HG02571 (cell line): Measurements from ENCODE around the gene MAPKBP1.
"Not testable (repeated sequence)": the region's sequence is repeated elsewhere in the genome, so short reads cannot be mapped to it uniquely, and the experiment has no call there.

Experiments used
- ATAC-seq: cut with Tn5 transposase; IDR thresholded peaks from one replicate; pipeline ENCODE4 v1.9.1; 2021; ENCODE audit warnings: mild to moderate bottlenecking, moderate library complexity; ENCODE audit not compliant: unreplicated experiment

The MAPKBP1 gene, protein sequence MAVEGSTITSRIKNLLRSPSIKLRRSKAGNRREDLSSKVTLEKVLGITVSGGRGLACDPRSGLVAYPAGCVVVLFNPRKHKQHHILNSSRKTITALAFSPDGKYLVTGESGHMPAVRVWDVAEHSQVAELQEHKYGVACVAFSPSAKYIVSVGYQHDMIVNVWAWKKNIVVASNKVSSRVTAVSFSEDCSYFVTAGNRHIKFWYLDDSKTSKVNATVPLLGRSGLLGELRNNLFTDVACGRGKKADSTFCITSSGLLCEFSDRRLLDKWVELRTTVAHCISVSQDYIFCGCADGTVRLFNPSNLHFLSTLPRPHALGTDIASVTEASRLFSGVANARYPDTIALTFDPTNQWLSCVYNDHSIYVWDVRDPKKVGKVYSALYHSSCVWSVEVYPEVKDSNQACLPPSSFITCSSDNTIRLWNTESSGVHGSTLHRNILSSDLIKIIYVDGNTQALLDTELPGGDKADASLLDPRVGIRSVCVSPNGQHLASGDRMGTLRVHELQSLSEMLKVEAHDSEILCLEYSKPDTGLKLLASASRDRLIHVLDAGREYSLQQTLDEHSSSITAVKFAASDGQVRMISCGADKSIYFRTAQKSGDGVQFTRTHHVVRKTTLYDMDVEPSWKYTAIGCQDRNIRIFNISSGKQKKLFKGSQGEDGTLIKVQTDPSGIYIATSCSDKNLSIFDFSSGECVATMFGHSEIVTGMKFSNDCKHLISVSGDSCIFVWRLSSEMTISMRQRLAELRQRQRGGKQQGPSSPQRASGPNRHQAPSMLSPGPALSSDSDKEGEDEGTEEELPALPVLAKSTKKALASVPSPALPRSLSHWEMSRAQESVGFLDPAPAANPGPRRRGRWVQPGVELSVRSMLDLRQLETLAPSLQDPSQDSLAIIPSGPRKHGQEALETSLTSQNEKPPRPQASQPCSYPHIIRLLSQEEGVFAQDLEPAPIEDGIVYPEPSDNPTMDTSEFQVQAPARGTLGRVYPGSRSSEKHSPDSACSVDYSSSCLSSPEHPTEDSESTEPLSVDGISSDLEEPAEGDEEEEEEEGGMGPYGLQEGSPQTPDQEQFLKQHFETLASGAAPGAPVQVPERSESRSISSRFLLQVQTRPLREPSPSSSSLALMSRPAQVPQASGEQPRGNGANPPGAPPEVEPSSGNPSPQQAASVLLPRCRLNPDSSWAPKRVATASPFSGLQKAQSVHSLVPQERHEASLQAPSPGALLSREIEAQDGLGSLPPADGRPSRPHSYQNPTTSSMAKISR (N-terminal part only)

DNA sequence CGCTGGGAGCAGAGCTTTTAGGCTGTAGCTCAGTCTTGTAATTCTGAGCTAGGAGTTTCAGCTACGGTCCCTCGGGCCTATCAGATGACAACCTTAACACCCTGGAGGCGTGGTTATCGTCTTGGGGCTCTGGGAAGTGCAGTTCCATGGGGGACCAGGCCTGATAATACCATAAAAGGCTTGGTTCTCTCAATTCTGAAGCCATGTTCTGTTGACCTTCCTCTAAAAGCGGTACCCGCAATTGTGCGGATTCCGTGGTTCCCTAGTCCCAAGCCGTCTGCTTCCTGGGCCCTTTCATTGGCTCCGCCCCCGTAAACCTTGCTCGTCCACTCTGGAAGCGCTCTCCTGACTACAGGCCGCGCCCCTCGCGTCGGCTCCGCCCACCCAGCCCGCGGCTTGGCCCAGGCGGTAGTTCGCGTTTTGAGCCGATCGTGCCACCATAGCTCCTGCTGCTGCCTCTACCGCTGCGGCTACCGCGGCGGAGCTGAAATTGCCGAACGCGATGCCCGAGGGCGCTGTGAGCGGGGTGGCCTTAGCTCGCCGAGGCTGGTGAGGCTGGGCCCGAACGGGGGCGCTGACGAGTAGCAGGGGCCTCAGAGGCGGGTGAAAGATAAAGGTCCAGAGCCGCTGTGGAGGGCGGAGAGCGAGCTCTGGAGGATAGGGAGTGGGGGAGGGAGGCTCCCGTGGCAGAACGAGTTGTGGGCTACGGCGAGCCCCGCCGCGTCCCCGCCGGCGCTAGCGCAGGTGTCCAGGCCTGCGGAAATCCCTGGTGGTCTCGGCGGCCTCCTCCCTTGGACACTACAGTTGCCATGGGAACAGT, at the start of gene MAPKBP1:
TSS of gene MAPKBP1 (plus strand) at position 423 of the 820 bp plus-strand sequence. CDS start 792 bp downstream, outside the sequence.
- peak; percentile 85 for ATAC-seq

DNA sequence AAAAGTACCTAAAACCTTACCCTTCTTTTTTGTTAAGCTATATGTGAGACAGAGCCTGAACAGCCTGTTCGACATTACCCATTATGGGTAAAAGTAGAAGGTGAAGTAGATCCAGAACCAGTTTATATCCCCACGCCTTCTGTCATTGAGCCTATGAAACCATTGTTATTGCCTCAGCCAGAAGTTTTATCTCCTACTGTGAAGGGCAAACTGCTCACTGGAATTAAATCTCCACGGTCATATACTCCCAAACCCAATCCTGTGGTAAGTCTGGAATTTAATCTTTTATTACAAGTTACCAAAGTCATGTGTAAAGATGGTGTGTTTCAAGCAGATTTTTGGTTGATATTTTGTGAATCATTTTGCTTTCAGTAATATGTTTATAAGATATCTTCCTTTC, 47.1 kb upstream of the MAPKBP1 start:
- no peak for ATAC-seq

DNA sequence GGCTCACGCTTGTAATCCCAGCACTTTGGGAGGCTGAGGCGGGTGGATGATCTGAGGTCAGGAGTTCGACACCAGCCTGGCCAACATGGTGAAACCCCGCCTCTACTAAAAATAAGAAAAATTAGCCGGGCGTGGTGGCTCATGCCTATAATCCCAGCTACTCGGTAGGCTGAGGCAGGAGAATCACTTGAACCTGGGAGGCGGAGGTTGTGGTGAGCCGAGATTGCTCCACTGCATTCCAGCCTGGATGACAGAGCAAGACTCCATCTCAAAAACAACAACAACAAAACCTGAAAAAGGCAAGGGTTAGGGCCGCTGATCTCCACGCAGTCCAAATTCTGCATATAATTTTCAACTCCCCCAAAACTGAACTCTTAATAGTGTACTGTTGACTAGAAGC, 46.2 kb upstream of the MAPKBP1 start:
- ATAC-seq: not testable (repeated sequence)

DNA sequence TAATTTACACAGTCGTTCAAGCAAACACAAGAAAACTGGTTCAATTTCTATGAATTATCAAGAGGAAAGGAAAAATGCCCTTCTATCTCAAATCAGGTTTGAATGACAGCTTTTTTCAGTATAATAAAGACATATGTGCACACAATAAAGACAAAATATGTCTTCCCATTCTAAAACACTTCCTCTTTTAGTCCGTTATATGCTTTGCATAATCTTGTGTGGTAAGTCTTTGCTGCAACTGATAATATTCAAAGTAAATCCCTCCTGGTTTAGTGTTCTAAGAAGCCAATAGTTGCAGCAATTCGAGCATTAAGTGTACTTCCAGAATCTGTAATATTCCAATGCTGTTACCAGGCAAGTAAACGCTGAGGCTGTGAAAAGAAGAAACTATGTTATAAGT, 43.7 kb upstream of the MAPKBP1 start:
- no peak for ATAC-seq

DNA sequence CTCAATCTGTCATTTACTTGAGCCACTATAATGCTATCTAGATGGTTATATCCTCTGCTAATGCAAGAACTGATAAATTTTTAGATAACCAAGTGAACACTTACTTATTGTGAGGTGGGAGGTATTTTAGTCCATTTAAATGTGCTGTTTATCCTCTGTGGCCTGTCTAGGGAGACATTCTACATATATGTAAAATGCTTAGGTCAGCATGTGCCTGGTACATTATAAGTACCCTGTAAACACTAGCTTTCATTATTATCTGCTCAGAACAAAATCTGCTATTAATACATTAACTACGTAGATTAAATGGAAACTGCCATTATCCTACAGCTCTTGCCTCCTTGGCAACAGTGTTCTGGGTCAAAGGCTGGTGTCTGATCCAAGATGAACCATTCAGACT, 41.8 kb upstream of the MAPKBP1 start:
- no peak for ATAC-seq

DNA sequence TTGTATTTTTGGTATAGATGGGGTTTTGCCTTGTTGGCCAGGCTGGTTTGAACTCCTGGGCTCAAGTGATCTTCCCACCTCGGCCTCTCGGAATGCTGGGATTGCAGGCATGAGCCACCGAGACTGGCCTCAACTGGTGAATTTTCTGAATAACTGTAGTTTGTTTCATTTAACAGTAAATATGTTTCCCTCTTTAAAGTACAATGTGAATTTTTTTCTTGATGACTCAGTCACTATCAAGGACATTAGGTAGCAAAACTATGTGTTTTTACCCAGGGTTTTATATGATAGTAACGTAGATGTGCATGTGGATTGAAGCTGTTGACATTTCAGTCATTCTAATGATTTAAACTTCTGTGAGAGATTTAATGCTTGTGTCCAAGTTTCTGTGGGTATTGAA, 40.2 kb upstream of the MAPKBP1 start:
- ATAC-seq: no peak

DNA sequence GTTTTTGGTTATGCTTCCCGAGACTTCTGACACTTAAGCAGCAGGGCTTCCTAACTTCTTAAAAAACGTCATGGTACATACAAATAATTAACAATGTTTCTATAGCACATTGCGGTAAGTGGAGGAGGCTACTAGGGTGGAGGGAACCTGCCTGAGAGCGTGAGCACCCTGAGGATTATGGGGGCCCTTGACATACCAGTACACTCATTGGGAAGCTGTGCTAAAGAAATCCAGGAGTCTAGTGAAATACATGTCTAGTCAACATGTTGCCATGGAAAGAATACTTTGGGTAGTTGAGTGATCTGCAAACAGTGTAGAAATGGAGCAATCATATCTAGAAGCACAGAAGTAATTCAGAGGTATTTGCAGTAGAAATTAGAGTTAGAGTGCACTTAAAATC, 39.2 kb upstream of the MAPKBP1 start:
- no peak for ATAC-seq

DNA sequence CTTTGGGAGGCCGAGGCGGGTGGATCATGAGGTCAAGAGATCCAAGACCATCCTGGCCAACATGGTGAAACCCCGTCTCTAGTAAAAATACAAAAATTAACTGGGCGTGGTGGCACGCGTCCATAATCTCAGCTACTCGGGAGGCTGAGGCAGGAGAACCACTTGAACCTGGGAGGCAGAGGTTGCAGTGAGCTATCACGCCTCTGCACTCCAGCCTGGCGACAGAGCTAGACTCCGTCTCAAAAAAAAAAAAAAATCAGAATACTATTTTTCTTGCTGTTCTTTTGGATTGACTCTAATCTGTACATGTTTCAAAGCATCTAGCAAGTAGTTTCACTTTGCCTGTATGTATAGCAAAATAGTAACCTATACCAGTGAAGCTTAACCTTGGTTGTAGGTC, 38.8 kb upstream of the MAPKBP1 start:
- not testable (repeated sequence) for ATAC-seq

DNA sequence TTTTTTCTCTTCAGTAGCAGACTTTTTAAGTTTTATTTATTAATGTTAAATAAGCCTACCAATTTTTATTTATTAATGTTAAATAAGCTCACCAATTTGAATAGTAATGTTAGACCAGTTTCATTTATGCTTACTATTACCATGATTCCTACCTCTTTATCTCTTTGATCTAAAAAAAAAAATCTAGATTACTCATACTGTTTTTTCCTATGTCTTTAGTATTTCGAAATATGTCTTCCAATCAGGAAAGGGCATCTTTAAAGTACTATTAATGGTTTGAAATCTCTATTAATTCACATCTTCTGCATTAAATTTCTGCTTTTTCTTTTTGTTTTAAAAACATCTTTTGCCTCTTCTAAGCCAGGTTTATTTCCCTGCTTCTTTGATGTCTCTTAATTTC, 27.5 kb upstream of the MAPKBP1 start:
- ATAC-seq: no peak

DNA sequence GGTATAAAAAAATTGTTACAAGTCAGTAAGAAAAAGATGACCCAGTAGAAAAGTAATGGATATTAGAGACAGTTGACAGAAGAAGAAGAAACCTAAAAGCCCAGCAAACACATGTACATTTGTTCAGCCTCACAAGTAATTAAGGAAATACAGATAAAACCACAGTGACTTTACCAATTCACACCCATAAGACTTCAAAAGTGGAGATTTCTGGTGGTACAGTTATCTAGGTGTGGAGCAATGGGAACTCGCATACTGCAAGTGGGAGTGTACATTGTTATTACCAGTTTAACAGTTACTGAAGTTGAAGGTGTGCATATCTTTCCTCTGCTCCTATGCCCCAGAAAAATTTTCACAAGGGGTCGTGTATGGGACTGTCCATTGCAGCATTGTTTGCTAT, 18.1 kb upstream of the MAPKBP1 start:
- ATAC-seq: no peak

DNA sequence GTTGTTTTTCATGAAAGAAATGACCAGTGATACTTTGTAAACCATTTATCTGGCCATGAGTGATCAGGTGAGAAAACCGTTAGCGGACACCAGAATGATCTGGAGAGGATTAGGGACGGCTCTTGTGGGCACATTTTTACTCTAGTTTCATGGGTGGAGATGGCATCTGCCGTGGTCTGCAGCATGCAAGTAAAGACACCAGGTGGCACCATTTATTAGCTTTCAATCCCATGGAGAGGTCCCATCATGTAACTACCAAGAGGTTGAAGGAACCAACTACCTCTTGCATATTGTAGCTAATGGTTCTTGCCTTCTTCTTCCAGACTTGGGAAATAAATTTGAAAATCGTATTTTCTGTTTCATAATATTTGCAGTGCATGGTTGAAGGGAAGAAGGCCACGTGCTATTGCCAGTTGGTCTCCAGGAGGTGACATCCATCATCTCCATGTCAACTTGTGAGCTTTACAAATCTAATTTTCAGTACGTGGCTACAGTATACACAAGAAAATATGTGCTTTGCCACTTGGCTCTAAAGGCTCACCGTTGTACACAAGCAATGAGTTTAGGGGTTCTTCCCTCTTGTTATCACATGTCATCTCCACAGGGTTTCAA, 1.5 kb upstream of the MAPKBP1 start:
- ATAC-seq: no peak

DNA sequence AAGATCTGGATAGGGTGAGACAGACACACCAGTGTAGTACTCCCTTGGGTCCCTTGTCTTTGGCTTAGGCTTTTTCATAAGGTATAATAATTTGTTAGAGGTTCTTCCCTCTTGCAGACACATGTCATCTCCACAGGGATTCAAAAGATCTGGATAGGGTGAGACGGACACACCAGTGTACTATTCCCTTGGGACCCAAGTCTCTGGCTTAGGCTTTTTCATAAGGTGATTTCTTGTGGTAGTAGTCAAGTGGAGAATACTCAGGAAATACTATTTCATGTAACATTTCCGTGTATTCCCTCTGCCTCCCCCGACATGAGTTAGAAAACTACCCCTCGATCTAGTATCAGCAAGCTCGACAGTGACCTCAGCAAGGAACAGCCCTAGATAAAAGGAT, 954 bp upstream of the MAPKBP1 start:
- ATAC-seq: no peak

DNA sequence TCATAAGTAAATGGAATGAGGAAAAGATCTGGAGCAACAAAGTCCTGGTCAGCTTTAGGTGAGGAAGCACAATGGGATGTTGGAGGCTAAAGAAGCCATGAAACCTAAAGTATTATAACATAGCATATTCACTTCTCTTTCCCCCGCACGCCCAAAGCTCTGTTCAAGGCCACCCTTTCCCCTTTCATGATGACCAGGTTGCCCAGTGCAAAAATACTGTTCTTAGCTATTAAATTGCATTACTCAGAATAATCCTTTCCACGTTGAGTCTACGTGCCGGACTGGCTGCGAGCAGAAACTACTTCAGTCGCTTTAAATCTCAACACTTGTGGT, 589 bp upstream of the MAPKBP1 start:
- no peak for ATAC-seq

DNA sequence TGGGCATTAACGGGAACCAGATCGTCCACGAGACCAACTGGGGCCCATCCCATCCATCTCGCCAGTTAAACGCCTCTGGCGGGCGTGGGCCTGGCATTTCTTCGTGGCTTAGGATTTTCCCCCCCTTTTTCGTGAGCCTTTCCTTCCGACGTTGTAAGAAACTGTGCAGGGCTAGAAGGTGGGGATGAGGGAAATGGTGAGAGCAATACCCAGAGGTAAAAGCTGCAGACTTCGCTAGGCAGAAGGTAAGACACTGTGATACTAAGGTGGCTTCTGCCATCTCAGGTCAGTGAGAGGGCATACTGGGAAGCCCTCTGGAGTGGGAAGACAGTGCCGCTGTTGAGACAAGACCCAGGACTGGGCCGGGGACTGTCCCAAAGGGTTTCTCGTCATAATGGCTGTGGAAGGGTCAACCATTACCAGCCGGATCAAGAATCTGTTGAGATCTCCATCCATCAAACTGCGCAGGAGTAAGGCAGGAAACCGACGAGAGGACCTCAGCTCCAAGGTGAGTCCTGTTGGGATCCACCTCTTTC, 666 bp downstream of the MAPKBP1 start:
- no peak for ATAC-seq

DNA sequence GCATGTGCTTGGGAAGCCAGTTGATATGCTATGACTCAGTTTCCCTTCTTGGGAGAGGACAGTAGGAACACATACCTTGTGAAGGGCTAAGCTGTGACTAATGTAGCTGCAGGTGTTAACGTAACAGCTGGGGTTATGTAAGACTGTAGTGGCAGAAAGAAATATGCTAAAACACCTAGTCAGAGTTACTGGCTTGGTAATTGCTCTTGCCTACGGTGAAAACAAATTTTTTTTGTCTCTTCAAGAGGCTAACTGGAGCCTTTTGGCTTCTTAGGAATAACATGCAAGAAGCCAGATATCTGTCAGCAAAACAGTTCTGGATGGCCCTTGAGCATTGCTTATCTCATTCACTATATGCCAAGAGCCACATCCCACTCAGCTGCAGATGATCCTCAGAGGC, 1.4 kb downstream of the MAPKBP1 start:
- ATAC-seq: no peak

DNA sequence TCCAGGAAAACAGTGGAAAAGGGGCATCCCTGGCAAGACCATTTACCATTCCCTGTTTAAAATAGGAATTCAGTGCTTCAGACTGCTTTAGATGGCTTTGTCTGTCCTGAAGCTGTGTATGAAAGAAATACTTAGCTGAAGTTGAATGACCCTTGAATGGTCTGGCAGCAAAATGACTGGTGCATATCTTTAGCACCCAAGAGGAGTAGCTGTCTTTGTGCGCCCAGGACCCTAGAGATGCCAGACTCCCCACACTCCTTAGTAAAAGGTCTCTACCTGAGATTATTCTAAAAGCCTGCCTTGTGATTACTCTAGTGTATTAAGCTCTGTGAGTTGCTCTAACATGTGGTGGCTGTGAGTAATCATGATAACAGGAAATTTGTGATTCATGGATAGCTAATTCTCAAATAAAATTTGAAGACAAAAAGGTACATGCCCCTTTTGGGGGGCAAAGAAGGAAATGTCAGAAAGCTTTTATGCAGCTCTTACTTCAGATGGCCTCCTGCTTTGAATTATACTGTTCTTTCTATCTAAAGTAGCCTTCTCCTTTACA, 3.2 kb downstream of the MAPKBP1 start:
- ATAC-seq: no peak

DNA sequence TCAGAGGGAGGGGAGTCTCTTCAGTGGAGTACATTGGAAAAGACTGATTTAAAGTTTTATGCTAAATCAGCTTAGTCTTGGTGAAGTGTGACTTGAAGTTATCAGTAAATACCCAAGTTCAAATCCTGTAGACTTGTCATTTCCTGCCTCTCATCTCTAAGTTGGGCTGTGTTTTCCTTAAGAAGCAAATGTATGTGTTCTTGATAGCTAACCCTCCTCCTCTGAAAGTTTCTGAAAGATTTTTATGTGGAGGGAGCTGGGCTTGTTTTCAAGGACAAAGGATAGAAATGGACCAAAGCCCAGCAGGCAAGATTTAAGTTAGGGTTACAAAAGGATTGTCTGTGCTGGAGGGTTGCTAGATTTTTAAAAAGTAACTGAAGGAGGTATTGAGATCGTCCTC, 4.2 kb downstream of the MAPKBP1 start:
- ATAC-seq: no peak

DNA sequence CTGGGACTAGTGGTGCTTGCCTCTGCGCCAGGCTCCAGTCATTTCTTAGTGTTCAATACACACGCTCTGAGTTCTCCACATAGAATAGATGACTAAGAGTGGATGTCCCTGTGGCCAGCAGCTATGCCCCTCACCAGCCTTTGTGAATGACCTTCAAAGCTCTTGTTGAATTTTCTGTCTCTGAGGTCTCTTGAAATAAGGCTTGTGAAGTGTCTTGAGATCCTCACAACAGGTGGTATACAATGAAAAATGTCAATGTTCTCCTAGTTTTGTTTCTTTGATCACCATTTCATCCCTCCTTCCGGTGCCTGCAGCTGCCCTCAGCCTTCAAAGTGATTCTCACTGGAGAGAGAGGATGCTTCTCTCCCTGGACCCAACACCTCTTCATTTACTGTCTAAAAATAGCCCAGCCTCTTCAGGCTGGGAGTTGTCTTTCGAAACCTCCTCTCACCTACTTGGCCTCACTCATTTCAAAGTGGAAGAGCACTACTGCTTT, 5.4 kb downstream of the MAPKBP1 start:
- ATAC-seq: no peak

DNA sequence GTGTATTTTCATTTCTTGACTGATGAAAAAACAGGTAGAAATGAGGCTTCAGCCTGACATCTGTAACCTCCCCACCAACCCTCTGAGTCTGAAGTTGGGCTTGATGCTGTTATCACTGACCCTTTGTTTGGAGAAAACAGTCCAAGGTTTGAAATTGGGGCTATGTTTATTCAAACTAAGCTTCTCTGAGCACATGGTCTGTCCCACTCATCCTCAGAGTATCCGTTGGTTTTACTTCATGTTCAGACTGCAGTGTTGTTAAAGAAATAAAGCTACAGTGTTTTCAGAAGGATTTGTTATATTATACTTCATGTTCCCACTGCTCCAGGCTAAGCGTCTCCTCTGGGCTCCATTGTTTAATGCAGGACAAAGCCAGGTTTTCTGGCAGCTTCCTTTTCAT, 6.0 kb downstream of the MAPKBP1 start:
- ATAC-seq: no peak
